Activated naive CD8-positive, alpha-beta T cell treated with anti-CD3 and anti-CD28 coated beads for 36 hours (primary cell): Measurements from ENCODE around the gene RALGPS1. TPM values are rescaled to one million over a fixed set of nuclear protein-coding genes. Genes with fewer than 3 reads are reported as not detected.
"Not testable (repeated sequence)": the region's sequence is repeated elsewhere in the genome, so short reads cannot be mapped to it uniquely, and the experiment has no call there.

Experiments
- DNase-seq: peaks from one replicate; pipeline ENCODE4 v3.0.0; 2021
- H3K27ac Mint-ChIP-seq: one replicate; pipeline ENCODE4 v1.8.0; 2022; ENCODE audit warnings: mild to moderate bottlenecking, moderate library complexity, mixed read lengths
- H3K27me3 Mint-ChIP-seq: one replicate; pipeline ENCODE4 v1.8.0; 2022; ENCODE audit warnings: mild to moderate bottlenecking, mixed read lengths
- H3K36me3 Mint-ChIP-seq: one replicate; pipeline ENCODE4 v1.8.0; 2021; ENCODE audit warnings: mild to moderate bottlenecking, mixed read lengths
- H3K4me1 Mint-ChIP-seq: one replicate; pipeline ENCODE4 v1.8.0; 2021; ENCODE audit warnings: mixed read lengths
- H3K4me3 Mint-ChIP-seq: one replicate; pipeline ENCODE4 v1.8.0; 2022; ENCODE audit warnings: mild to moderate bottlenecking, moderate library complexity, mixed read lengths
- H3K9me3 Mint-ChIP-seq: one replicate; pipeline ENCODE4 v1.8.0; 2022; ENCODE audit warnings: mixed read lengths
- total RNA-seq, 2 experiments: library from RNA; stranded (reverse); gene quantifications; one replicate each; pipeline ENCODE4 v1.2.3, GENCODE V29; 2021

Gene RALGPS1
- total RNA-seq, 2 experiments from 2014 or later = 0.56 to 1.1 TPM

DNA sequence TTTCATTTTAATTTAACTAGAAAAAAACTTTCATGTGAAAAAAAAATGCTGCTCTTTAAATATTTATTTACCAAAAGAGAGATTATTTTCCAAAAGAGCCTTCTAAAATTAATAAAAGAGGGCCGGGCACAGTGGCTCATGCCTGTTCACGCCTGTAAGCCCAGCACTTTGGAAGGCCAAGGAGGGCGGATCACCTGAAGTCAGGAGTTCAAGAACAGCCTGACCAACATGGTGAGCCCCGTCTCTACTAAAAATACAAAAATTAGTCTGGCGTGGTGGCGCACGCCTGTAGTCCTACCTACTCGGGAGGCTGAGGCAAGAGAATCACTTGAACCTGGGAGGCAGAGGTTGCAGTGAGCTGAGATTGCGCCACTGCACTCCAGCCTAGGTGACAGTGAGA is 256.8 kb downstream of the RALGPS1 start:
- not testable (repeated sequence) for H3K27ac Mint-ChIP-seq, H3K9me3 Mint-ChIP-seq, DNase-seq, H3K4me1 Mint-ChIP-seq, H3K36me3 Mint-ChIP-seq, H3K27me3 Mint-ChIP-seq, H3K4me3 Mint-ChIP-seq

GRCh38 chr9:127172066-127172707 is 257.6 kb downstream of the RALGPS1 start:
- H3K4me1 Mint-ChIP-seq = no peaks in the 10 kb centered on the region
- H3K27me3 Mint-ChIP-seq = no peaks in the 10 kb centered on the region
- no peak for DNase-seq
- no peak overlapping the region for H3K4me3 Mint-ChIP-seq
- H3K9me3 Mint-ChIP-seq = no peaks in the 10 kb centered on the region
- H3K36me3 Mint-ChIP-seq = no peaks in the 10 kb centered on the region
- no peak overlapping the region for H3K27ac Mint-ChIP-seq

DNA sequence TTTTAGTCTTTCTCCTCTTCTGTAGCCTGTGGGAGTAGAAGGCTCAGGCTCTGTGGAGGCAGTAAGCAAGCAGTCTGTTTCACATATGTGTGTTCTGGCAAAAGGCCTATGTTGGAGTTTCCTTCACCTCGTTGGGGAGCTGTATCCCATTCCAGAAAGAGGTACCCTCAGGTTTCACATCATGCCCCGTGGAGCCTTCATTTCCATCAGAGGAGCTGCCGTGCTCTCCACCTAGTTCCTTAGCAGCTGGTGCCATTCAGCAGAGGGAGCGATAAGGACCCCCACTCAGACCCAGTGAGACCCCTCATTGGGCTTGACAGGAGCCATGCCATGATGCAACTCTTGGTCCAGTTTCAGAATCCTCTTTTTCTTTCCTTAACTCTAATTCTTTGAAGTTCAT is 258.5 kb downstream of the RALGPS1 start:
- no peak for DNase-seq
- no peaks in the 10 kb centered on the region for H3K4me1 Mint-ChIP-seq
- H3K9me3 Mint-ChIP-seq = no peaks in the 10 kb centered on the region
- no peaks in the 10 kb centered on the region for H3K36me3 Mint-ChIP-seq
- no peak overlapping the region for H3K4me3 Mint-ChIP-seq
- no peak overlapping the region for H3K27ac Mint-ChIP-seq
- no peaks in the 10 kb centered on the region for H3K27me3 Mint-ChIP-seq

- no peak for DNase-seq
- Mint-ChIP-seq H3K4me3 (no peak overlapping the region), H3K27ac (no peak overlapping the region), H3K9me3 (no peaks in the 10 kb centered on the region), H3K27me3 (no peaks in the 10 kb centered on the region), H3K36me3 (no peaks in the 10 kb centered on the region), H3K4me1 (no peaks in the 10 kb centered on the region)
These were observed 260.1 kb downstream of the RALGPS1 start for GRCh38 chr9:127174386-127175318.

- Mint-ChIP-seq H3K4me1 (no peaks in the 10 kb centered on the region), H3K27me3 (no peaks in the 10 kb centered on the region), H3K27ac (no peak overlapping the region)
These were observed 260.7 kb downstream of the RALGPS1 start for GRCh38 chr9:127175319-127175715.

GRCh38 chr9:127175764-127176163 is 261.2 kb downstream of the RALGPS1 start:
- H3K27ac Mint-ChIP-seq = no peak overlapping the region
- DNase-seq = no peak
- no peaks in the 10 kb centered on the region for H3K9me3 Mint-ChIP-seq

More at GRCh38 chr9:127175319-127175715, 260.7 kb downstream of the RALGPS1 start:
- Mint-ChIP-seq H3K4me3 (no peak overlapping the region), H3K36me3 (no peaks in the 10 kb centered on the region), H3K9me3 (no peaks in the 10 kb centered on the region)
- DNase-seq = no peak

GRCh38 chr9:127176631-127177030 is 262.0 kb downstream of the RALGPS1 start:
- Mint-ChIP-seq H3K4me1 (no peaks in the 10 kb centered on the region), H3K36me3 (no peaks in the 10 kb centered on the region), H3K27ac (no peak overlapping the region), H3K27me3 (no peaks in the 10 kb centered on the region), H3K9me3 (no peaks in the 10 kb centered on the region), H3K4me3 (no peak overlapping the region)
- DNase-seq = no peak

More at GRCh38 chr9:127175764-127176163, 261.2 kb downstream of the RALGPS1 start:
- Mint-ChIP-seq H3K27me3 (no peaks in the 10 kb centered on the region), H3K4me3 (no peak overlapping the region), H3K36me3 (no peaks in the 10 kb centered on the region), H3K4me1 (no peaks in the 10 kb centered on the region)

DNA sequence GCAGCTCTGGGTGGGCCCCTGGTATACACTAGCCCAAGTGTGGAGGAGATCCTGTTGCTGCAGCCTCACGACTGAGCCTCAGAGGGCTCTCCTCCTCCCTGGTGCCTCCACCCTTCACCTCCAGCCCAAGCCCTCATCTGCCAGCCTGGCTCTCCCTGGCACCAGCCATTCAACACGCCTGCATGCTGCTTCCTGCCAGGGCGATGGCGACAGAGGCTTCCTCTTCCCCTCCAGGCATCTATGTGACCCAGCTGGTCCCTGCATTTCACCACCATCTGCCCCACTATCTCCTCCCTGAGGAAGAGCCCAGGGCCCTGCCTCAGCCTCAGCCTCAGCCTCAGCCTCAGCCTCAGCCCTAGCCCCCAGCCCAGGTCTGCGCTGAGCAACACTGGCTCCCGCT is 262.6 kb downstream of the RALGPS1 start:
- Mint-ChIP-seq H3K9me3 (no peaks in the 10 kb centered on the region), H3K4me1 (no peaks in the 10 kb centered on the region), H3K4me3 (no peak overlapping the region), H3K27ac (no peak overlapping the region), H3K36me3 (no peaks in the 10 kb centered on the region), H3K27me3 (no peaks in the 10 kb centered on the region)
- no peak for DNase-seq

DNA sequence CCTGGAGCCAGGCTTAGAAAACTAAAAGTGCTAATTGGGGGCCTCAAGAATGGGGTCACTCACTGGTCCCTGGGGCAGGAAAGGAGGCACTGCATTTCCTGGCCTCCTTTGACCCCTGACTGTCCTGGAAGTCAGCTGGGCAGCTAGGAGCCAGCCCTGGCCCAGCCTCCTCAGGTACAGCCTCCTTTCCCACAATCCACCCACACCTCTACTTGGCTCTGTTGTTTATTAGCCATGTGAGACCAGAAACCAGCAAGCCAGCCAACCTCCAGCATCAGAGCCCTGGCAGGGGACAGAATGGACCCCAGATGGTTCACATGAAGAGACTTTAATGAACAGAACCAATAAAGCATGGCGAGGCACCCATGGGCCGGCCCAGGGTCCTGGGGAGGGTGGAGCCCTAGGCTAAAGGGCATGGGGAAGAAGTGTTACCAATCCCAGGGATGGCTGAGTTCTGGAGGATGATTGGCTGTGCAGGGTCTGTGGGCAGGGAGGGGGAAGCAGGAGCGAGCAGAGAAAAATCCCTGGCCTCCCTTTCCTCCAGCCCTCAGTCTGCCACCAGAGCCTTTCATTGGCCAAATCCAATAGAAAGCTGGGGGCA is 263.2 kb downstream of the RALGPS1 start:
- Mint-ChIP-seq H3K4me3 (no peak overlapping the region), H3K27ac (no peak overlapping the region), H3K9me3 (no peaks in the 10 kb centered on the region), H3K27me3 (no peaks in the 10 kb centered on the region), H3K4me1 (no peaks in the 10 kb centered on the region), H3K36me3 (no peaks in the 10 kb centered on the region)
- no peak for DNase-seq

DNA sequence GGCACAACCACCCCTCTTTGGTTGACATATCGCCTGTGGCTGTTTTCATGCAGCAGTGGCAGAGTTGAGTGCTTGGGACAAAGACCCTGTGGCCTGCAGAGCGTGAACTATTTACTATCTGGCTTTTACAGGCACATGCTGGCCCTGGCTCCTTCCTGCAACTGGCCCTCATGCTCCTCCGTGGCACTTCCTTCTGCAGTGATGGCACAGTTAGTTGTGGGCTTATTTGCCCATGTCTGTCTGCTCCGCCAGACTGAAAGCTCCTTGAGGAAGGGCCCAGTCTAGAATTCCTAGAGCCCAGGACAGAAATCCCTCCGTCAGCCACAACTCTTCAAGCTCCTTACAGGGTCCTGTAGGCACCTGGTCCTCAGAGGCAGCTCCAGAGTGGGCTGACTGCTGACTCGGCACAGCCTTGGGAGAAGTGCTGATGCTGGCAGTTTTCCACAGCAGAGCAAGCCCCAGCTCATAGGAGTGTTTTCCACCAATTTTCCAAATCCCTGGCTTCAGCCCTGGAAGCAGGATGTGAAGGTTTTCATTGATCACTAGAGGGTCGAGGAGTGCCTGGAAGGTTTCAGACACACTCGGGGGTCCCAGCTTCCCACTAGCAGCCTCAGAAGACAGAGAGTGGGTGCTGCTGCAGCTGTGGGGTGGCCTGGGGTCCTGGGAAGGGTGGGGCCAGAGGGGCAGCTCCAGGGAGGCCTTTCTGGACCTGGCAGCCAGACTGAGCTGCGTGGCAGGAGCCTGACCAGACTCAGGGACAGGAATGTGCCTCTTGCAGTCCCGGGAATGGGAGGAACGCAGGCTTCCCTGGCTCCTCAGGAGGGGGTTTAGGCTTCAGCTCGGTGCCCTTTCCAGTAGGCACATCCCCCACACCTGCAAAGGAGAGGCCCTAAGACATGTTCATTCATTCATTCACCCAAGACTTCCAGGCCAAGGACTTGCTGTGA is 264.4 kb downstream of the RALGPS1 start:
- no peaks in the 10 kb centered on the region for H3K4me1 Mint-ChIP-seq
- H3K36me3 Mint-ChIP-seq = no peaks in the 10 kb centered on the region
- H3K9me3 Mint-ChIP-seq = no peaks in the 10 kb centered on the region
- H3K27ac Mint-ChIP-seq = no peak overlapping the region
- H3K27me3 Mint-ChIP-seq = no peaks in the 10 kb centered on the region
- no peak overlapping the region for H3K4me3 Mint-ChIP-seq
- no peak for DNase-seq

GRCh38 chr9:127179633-127180441 is 265.3 kb downstream of the RALGPS1 start:
- H3K27ac Mint-ChIP-seq = no peak overlapping the region
- no peaks in the 10 kb centered on the region for H3K9me3 Mint-ChIP-seq
- no peak overlapping the region for H3K4me3 Mint-ChIP-seq
- no peaks in the 10 kb centered on the region for H3K36me3 Mint-ChIP-seq
- no peaks in the 10 kb centered on the region for H3K27me3 Mint-ChIP-seq
- DNase-seq = no peak
- H3K4me1 Mint-ChIP-seq = no peaks in the 10 kb centered on the region

DNA sequence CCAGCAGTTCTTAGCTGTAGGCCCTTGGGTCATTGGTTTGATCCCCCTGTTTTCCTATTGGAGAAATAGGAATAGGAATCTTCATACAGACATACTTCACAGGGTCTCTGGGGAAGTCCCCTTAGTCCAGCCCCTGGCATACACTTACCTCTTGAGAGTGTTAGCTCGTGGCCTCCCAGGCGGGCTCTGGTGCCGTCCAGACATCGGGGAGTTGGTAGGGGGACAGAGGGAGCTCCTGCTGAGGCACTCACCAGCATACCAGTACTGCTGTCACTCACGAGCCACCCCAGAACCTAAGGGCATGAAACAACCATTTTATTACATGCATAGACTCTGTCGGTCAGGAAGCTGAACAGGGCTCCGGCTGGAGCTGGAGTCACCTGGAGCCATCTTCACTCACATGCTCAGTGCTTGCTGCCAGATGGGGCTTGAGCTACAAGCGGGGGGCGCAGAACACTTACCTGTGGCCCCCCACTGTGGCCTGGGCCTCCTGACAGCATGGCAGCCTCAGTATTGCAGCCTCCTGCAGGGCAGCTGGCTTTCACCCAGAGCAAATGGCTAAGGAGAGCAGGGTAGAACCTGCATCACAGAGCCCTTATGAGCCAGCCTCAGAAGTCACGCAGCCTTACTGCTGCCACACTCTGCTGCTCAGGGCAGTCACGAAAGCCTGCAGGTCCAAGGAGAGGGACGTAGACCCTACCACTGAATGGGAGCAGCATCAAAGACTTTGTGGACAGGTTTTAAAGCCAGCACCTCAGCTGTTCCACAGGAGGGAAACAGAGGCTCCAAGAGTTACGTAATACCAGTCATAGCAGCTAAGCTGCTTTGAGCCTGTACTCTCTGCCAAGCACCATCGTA is 266.1 kb downstream of the RALGPS1 start:
- no peak overlapping the region for H3K27ac Mint-ChIP-seq
- no peaks in the 10 kb centered on the region for H3K36me3 Mint-ChIP-seq
- no peak for DNase-seq
- H3K4me1 Mint-ChIP-seq = no peaks in the 10 kb centered on the region
- H3K4me3 Mint-ChIP-seq = no peak overlapping the region
- H3K27me3 Mint-ChIP-seq = no peaks in the 10 kb centered on the region
- H3K9me3 Mint-ChIP-seq = no peaks in the 10 kb centered on the region

DNA sequence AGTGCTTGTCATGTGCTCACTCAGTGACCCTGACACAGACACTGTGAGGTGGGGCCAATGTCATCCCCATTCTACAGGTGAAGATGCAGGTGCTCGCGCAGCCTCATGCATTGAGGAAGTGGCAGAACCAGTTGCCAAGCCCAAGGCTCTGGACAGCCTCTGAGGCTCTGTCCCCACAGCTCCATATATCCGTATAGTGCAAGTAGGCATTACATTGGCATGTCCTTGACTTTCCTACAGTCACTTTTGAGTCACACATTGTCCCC is 266.7 kb downstream of the RALGPS1 start:
- Mint-ChIP-seq H3K27me3 (no peaks in the 10 kb centered on the region), H3K27ac (no peak overlapping the region), H3K4me1 (no peaks in the 10 kb centered on the region), H3K9me3 (no peaks in the 10 kb centered on the region), H3K36me3 (no peaks in the 10 kb centered on the region), H3K4me3 (no peak overlapping the region)
- DNase-seq = no peak
